ENCODE results near the gene ZIC1. TPM values are rescaled to one million over a fixed set of nuclear protein-coding genes. Genes with fewer than 3 reads are reported as not detected.

ZIC1 gene
- total and polyA plus RNA-seq, 2 of the 4 experiments (the other 2 are of a cell fraction), result not detected

DNA sequence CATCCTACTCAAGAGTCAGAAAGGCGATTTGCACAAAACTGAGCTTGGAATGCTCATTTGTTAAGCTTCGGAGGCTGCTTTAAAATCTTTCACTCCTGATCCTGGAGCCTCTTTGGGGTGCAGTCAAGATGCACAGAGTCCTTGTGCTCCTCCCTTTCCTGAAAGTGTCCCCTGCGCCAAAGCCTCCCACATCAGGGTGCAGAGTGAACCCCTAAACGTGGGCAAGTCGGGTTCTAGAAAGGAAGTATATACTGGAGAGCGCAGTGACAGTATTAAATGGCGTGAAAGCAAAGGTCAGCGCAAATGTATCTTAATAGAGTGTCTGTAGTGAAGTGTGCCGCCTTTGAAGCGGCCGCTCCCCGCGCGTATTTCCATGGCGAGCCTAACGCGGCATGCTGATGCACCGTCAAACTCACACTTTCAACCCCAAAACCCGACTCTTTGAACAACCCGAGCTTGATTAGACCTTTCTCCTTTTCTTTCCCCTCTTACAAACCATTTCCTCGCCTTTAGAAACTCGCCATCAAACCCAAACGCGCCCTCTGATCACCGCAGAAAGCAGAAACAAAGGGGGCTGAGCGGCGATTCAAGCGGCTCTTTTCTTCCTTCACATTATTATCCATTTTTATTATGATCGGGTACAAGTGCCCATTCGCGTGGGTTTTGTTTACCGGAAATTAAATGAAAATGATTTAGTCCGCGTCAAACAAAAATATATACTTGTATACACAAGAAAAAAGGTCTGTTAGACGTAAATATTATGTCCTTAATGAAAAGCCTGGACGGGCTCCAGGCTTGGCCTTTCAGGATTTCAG lies 21.1 kb upstream of the ZIC1 start:
- 0% methylated on average over 2 of the region's 36 CpGs; no CpG with 5 or more reads in 1 of the 2 experiments for WGBS, 2 experiments (ENCODE audit: extremely low coverage in 2 of 2, insufficient read length in 1 of 2)
- H2AK5ac ChIP-seq (ENCODE audit: low read depth, low read length), result no peak overlapping the region
- CTCF ChIA-PET, result no interaction called here
- ATAC-seq (ENCODE audit: low read depth), result no peak
- no peak overlapping the region for H2BK120ac ChIP-seq (ENCODE audit: low read depth, low read length)
- no peak overlapping the region for H3K4me2 ChIP-seq (ENCODE audit: low read depth, low read length)
- H2AFZ ChIP-seq (replicated peaks; ENCODE audit: low read length, poor library complexity), result no peak overlapping the region
- no peaks in the 10 kb centered on the region for H3K4me1 ChIP-seq (ENCODE audit: control insufficient read depth, insufficient read depth, low read length)
- H4K91ac ChIP-seq (ENCODE audit: insufficient read depth, low read depth, low read length), result no peak overlapping the region
- H3K79me1 ChIP-seq (ENCODE audit: low read depth in 1 of 2, low read length in 2 of 2), result no peaks in the 10 kb centered on the region
- no peak overlapping the region for H2BK15ac ChIP-seq (ENCODE audit: low read depth, low read length)
- no peaks in the 10 kb centered on the region; the same call in none of the 2 replicates for H4K20me1 ChIP-seq (ENCODE audit: insufficient read depth, low read length)
- H3K27me3 ChIP-seq (ENCODE audit: control insufficient read depth, insufficient read depth, low read length), result peaks cover 92% of the 10 kb centered on the region
- H3K27ac ChIP-seq (ENCODE audit: insufficient read depth, low read length), result no peak overlapping the region
- H4K8ac ChIP-seq (ENCODE audit: low read depth in 2 of 2, low read length in 2 of 2), result no peak overlapping the region
- no peak overlapping the region for H2BK5ac ChIP-seq (ENCODE audit: low read depth, low read length, poor library complexity, severe bottlenecking)
- TF ChIP-seq NFE2L2 (IDR thresholded peaks at IDR 0.05; ENCODE audit: low read depth, low read length), result no peak
- no peak for TF ChIP-seq CHD1 (IDR thresholded peaks at IDR 0.05; ENCODE audit: low read depth, low read length)
- TF ChIP-seq BHLHE40 (IDR thresholded peaks at IDR 0.05; ENCODE audit: low read depth, low read length), result no peak
- no peak for TF ChIP-seq POLR2A (IDR thresholded peaks at IDR 0.05; ENCODE audit: low read depth, low read length)
- TF ChIP-seq FOS (IDR thresholded peaks at IDR 0.05; ENCODE audit: low read depth, low read length), result no peak
- TF ChIP-seq RCOR1 (IDR thresholded peaks at IDR 0.05; ENCODE audit: insufficient replicate concordance, low read length), result no peak
- TF ChIP-seq ELK1 (IDR thresholded peaks at IDR 0.05; ENCODE audit: borderline replicate concordance, low read depth, low read length), result no peak
- no peak for TF ChIP-seq RAD21 (IDR thresholded peaks at IDR 0.05; ENCODE audit: low read length)
- TF ChIP-seq, protein P1, sequence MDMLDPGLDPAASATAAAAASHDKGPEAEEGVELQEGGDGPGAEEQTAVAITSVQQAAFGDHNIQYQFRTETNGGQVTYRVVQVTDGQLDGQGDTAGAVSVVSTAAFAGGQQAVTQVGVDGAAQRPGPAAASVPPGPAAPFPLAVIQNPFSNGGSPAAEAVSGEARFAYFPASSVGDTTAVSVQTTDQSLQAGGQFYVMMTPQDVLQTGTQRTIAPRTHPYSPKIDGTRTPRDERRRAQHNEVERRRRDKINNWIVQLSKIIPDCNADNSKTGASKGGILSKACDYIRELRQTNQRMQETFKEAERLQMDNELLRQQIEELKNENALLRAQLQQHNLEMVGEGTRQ (IDR thresholded peaks at IDR 0.05; ENCODE audit: low read depth, low read length), result no peak
- TF ChIP-seq, protein P2, sequence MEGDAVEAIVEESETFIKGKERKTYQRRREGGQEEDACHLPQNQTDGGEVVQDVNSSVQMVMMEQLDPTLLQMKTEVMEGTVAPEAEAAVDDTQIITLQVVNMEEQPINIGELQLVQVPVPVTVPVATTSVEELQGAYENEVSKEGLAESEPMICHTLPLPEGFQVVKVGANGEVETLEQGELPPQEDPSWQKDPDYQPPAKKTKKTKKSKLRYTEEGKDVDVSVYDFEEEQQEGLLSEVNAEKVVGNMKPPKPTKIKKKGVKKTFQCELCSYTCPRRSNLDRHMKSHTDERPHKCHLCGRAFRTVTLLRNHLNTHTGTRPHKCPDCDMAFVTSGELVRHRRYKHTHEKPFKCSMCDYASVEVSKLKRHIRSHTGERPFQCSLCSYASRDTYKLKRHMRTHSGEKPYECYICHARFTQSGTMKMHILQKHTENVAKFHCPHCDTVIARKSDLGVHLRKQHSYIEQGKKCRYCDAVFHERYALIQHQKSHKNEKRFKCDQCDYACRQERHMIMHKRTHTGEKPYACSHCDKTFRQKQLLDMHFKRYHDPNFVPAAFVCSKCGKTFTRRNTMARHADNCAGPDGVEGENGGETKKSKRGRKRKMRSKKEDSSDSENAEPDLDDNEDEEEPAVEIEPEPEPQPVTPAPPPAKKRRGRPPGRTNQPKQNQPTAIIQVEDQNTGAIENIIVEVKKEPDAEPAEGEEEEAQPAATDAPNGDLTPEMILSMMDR (conservative IDR thresholded peaks at IDR 0.05; ENCODE audit: low read depth, low read length), result no peak
- no peak for TF ChIP-seq MAFK (IDR thresholded peaks at IDR 0.05; ENCODE audit: low read depth, low read length)
- TF ChIP-seq MXI1 (IDR thresholded peaks at IDR 0.05; ENCODE audit: borderline replicate concordance, low read depth, low read length), result no peak
- no peak overlapping the region for H3K4ac ChIP-seq (ENCODE audit: low read depth, low read length)
- no TSS peak for BruUV-seq (replicated peaks)
- no peak overlapping the region for H4K5ac ChIP-seq (ENCODE audit: low read depth, low read length)
- H3K18ac ChIP-seq (ENCODE audit: low read depth, low read length), result no peak overlapping the region
- DNase-seq, result no peak
- no peaks in the 10 kb centered on the region for H3K9me1 ChIP-seq (ENCODE audit: insufficient read depth, low read length)
- in situ Hi-C loops (cut with MboI; ENCODE audit: low sequenced_read_pairs) (no loop called here), intact Hi-C loops (cut with micrococcal nuclease) (no loop called here), dilution Hi-C loops (cut with HindIII; ENCODE audit: low sequenced_read_pairs, unreplicated experiment) (no loop called here)
- no peaks in the 10 kb centered on the region for H3K36me3 ChIP-seq (ENCODE audit: control insufficient read depth, insufficient read depth, low read length)
- peaks cover 13% of the 10 kb centered on the region for H3K9me3 ChIP-seq (ENCODE audit: control insufficient read depth, insufficient read depth, low read length)
- no peak overlapping the region for H3K56ac ChIP-seq (ENCODE audit: extremely low read depth, insufficient read depth, low read length)
- H3K9ac ChIP-seq (ENCODE audit: low read depth, low read length), result no peak overlapping the region
- H2BK20ac ChIP-seq (ENCODE audit: low read depth, low read length), result no peak overlapping the region
- H2AK9ac ChIP-seq (replicated peaks; ENCODE audit: low read depth, low read length, poor library complexity), result no peak overlapping the region
- no peak overlapping the region for H3K4me3 ChIP-seq (ENCODE audit: insufficient read depth, low read depth, low read length)
- no peak overlapping the region for H3K14ac ChIP-seq (replicated peaks; ENCODE audit: low read depth, low read length)
- H3K23ac ChIP-seq (ENCODE audit: low read depth, low read length), result no peak overlapping the region
- POLR2A ChIA-PET (ENCODE audit: unreplicated experiment), result interaction anchor here (0.6 kb wide), 1 partner anchor 45 kb away, joined by 3 read pairs; no protein-coding TSS in a partner anchor

Measured in IMR-90 (cell line).